IPS-20b (cell line): ENCODE results near the gene RPS28.
"Not testable (repeated sequence)": the region's sequence is repeated elsewhere in the genome, so short reads cannot be mapped to it uniquely, and the experiment has no call there.

Source experiments
- H3K27ac ChIP-seq: one replicate; pipeline ENCODE4 v1.5.1; 2013; ENCODE audit warnings: low read length
- H3K27me3 ChIP-seq: 2 replicates; pipeline ENCODE4 v1.6.1; 2013; ENCODE audit warnings: mild to moderate bottlenecking, low read length, inconsistent platforms; ENCODE audit not compliant: insufficient read depth
- H3K36me3 ChIP-seq: 2 replicates; pipeline ENCODE4 v1.6.1; 2013; ENCODE audit warnings: low read depth, mild to moderate bottlenecking, inconsistent platforms, low read length, moderate library complexity; ENCODE audit not compliant: insufficient read depth
- H3K4me1 ChIP-seq: 2 replicates; pipeline ENCODE4 v1.6.1; 2013; ENCODE audit warnings: mild to moderate bottlenecking, control low read depth, inconsistent platforms, low read length, moderate library complexity; ENCODE audit not compliant: insufficient read depth
- H3K4me3 ChIP-seq: 2 replicates; pipeline ENCODE4 v1.5.1; 2013; ENCODE audit warnings: mild to moderate bottlenecking, low read length, inconsistent platforms
- H3K9ac ChIP-seq: 2 replicates; pipeline ENCODE4 v1.6.1; 2013; ENCODE audit warnings: low read depth, mild to moderate bottlenecking, inconsistent platforms, low read length, moderate library complexity
- H3K9me3 ChIP-seq: 2 replicates; pipeline ENCODE4 v1.6.1; 2013; ENCODE audit warnings: mild to moderate bottlenecking, low read depth, low read length, inconsistent platforms; ENCODE audit not compliant: insufficient read depth

The RPS28 gene

DNA sequence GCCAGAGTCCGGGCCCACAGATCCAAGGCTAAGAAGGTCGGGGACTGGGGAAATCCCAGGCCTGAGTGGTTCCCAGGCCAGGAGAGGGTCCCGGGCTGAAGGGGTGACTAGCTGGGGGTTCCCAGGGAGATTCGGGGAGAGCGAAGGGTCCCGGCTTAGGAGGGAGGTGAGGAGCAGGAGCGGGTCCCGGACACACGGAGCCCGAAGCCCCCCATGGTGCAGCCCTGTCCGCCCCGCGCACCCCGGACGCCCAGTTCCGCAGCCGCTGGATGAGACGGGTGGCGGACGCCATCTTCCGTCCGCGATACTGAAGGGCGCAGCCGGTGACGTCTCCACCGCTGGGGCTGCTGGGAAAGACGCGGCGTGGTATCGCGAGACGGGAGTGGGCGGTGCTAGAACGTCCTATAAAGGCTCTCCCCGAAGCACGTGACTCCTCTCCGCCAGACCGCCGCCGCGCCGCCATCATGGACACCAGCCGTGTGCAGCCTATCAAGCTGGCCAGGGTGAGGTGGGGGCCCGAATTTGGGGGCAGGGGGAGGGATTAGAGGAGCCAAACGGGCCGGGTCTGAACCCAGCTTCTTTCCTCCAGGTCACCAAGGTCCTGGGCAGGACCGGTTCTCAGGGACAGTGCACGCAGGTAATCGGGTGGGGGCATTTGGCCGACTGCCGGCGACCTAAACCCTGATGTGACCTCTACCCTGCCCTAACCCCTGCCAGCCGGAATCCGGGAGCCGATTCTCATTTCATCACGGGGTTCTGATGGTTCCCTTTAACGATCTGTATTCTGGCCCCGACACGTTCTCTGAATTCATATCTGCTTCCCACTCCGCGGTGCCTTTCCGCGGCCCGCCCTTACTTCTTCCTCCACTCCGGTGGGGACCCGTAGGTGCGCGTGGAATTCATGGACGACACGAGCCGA is at the start of gene RPS28, which contains the start of gene NDUFA7:
TSS of gene RPS28 (plus strand) at position 430 of the 919 bp plus-strand sequence. CDS start at position 465, 35 bp downstream.
TSS of gene NDUFA7 (minus strand) at position 309 of the 919 bp plus-strand sequence. CDS start at position 292, 17 bp downstream.
- Histone ChIP-seq H3K9ac (peak within 1 kb of the TSS; percentile 98), H3K4me3 (peak within 1 kb of the TSS; percentile 93), H3K4me1 (peaks cover 13% of the 10 kb centered on the region; the same call in 1 of the 2 replicates), H3K36me3 (peaks cover 32% of the 10 kb centered on the region), H3K27me3 (no peaks in the 10 kb centered on the region), H3K27ac (peak within 1 kb of the TSS; percentile 90), H3K9me3 (no peaks in the 10 kb centered on the region)

DNA sequence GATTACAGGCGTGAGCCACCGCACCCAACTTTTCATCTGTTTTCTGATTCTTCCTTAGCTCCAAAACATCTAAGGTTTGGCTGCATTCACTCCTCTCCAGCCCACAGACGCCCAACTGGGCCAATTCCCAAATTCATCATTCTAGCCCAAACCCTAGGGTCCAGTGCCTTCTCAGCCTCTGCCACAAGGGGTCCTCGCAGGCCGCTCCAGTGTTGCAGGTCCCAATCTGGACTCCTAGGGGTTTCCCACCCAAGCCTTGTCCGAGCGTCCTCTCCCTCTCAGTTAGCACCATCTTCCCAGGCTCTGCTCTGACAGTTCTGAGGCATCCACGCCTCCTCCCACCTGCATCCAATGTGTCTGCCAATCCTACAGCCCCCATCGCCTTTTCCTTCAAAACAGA is 44.8 kb upstream of the RPS28 start:
- H3K36me3 ChIP-seq, H3K9me3 ChIP-seq, H3K9ac ChIP-seq, H3K27me3 ChIP-seq, H3K27ac ChIP-seq, H3K4me1 ChIP-seq, H3K4me3 ChIP-seq: not testable (repeated sequence)

DNA sequence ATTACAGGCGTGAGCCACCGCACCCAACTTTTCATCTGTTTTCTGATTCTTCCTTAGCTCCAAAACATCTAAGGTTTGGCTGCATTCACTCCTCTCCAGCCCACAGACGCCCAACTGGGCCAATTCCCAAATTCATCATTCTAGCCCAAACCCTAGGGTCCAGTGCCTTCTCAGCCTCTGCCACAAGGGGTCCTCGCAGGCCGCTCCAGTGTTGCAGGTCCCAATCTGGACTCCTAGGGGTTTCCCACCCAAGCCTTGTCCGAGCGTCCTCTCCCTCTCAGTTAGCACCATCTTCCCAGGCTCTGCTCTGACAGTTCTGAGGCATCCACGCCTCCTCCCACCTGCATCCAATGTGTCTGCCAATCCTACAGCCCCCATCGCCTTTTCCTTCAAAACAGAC is 30.0 kb upstream of the RPS28 start:
- not testable (repeated sequence) for H3K27me3 ChIP-seq, H3K4me1 ChIP-seq, H3K27ac ChIP-seq, H3K9me3 ChIP-seq, H3K4me3 ChIP-seq, H3K36me3 ChIP-seq, H3K9ac ChIP-seq

DNA sequence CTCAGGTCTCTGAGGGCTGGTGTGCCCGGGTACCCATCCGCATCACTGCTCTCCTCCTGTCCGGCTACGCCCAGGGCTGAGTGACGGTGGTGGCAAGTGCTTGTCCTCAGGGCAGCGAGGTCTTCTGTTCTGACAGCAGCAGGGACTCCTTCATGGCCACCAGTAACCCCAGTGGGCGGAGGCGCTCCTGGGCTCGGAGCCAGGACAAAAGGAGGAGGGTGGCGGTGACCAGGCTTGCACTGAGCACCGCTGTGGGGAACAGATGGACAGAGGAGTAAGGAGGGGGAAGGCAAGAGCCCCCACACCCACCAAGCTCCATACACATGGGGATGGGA is 19.0 kb upstream of the RPS28 start:
- Histone ChIP-seq H3K4me1 (no peaks in the 10 kb centered on the region), H3K9me3 (no peaks in the 10 kb centered on the region), H3K36me3 (peaks cover 12% of the 10 kb centered on the region; the same call in 1 of the 2 replicates), H3K9ac (no peak overlapping the region), H3K27ac (no peak overlapping the region), H3K4me3 (no peak overlapping the region), H3K27me3 (no peaks in the 10 kb centered on the region)

DNA sequence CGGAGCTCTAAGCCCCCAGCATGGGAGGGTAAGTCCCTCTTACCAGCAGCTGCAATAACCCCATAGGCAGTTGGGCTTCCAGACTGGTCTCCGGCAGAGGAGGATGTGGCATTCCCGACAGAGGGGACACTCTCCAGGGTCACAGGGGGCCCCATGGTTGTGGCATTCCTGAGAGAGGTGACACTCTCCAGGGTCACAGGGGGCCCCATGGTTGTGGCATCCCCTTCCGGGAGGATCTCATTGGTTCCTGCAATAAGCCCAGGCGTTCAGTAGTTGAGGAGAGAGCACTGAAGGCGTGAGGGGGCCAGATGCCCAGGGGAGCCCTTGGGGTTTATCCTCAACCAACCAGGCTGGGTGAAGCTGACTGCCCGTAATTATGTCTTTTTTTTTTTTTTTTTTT is 18.6 kb upstream of the RPS28 start:
- no peak overlapping the region for H3K9ac ChIP-seq
- H3K4me3 ChIP-seq, result no peak overlapping the region
- H3K9me3 ChIP-seq, result no peaks in the 10 kb centered on the region
- H3K27me3 ChIP-seq, result no peaks in the 10 kb centered on the region
- peaks cover 12% of the 10 kb centered on the region; the same call in 1 of the 2 replicates for H3K36me3 ChIP-seq
- H3K27ac ChIP-seq, result no peak overlapping the region
- no peaks in the 10 kb centered on the region for H3K4me1 ChIP-seq

DNA sequence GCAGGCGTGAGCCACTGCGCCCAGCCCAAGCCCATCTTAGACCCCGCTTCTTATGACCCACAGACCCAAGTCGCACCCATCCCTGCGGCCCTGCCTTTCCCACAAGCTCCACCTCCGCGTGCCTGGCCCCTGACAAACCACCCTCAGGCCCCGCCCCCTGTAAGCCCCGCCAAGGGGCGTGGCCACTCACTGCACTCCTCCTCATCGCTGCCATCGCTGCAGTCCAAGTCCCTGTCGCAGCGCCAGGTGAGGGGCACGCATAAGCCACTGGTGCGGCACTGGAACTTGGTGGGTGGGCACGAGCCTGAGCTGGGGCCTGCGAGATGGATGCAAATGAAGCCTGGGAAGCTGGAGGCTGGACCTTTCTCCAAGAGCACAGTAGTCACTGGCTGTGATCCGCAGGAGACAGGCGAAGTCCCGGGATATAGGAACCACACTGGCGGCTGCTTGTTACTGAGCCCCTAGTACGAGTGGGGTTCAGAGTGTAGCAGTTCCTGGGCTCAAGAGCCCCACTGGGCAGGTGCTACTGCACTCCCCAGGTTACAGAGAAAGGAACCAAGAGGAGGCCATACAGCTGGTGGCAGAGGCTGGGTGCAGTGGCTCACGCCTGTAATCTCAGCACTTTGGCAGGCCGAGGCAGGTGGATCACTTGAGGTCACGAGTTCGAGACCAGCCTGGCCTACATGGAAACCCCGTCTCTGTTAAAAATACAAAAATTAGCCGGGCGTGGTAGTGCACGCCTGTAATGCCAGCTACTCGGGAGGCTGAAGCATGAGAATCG is 16.3 kb upstream of the RPS28 start:
- H3K27me3 ChIP-seq, result no peaks in the 10 kb centered on the region
- no peak overlapping the region for H3K4me3 ChIP-seq
- H3K36me3 ChIP-seq, result peaks cover 20% of the 10 kb centered on the region
- H3K9ac ChIP-seq, result no peak overlapping the region
- H3K4me1 ChIP-seq, result no peaks in the 10 kb centered on the region
- no peak overlapping the region for H3K27ac ChIP-seq
- no peaks in the 10 kb centered on the region for H3K9me3 ChIP-seq

DNA sequence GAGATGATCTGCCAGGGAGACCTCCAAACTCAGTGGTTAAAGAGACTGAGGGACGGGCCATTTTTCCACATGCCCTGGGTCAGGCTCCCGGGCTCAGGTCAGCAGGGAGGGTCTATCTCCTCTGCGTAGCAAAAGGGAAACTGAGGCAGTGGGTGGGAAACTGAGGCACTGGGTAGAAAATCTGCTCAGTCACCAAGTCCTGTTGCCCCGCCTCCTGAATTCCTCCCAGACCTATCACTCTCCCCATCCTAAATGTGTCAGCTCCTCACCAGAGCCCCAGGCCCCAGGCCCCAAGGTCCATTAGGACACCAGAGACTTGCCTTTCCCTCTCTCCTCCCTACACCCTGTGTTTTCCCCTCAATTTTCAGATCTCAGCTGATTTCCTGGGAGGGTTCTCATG is 15.5 kb upstream of the RPS28 start:
- Histone ChIP-seq H3K4me1 (no peaks in the 10 kb centered on the region), H3K4me3 (no peak overlapping the region), H3K27ac (no peak overlapping the region), H3K9me3 (no peaks in the 10 kb centered on the region), H3K27me3 (no peaks in the 10 kb centered on the region), H3K9ac (no peak overlapping the region), H3K36me3 (peaks cover 26% of the 10 kb centered on the region)

DNA sequence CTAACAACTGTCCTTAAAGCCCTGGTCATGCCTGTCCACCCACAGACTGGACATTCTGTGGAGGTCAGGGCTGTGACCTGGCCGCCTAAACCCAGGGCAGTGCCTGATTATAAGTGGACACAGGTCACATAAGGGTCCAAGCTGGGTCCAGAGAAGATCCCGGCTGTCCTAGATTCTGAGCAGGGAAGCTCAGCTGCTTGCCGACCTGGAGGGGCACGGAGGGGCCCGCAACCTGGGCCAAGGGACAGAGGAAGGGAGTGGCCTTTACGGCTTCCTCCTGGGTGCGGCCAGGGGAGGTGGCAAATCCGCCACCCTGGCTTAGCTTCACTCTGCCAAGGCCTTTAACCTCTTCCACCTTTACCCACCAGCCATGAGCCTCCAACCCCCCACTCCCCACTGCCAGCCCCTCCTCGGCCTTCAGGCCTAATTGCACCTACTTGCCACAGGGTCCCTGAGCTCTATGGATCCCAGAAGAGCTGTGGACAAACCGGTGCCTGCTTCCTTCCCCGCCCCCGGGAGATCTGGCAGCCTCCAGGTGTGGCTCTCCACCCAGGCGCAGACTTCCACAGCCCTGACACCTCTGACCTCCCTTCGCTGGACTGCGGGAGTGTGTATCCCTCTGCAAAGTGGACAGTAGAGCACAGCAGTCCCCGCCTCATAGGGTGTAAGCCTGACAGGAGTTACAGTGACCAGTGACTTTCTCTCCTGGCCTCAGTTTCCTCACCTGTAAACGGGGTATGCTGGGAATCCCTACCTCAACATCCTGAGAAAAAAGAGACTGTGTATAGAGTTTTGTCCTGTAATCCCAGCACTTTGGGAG is 14.9 kb upstream of the RPS28 start:
- H3K4me3 ChIP-seq, result peak overlapping the region; percentile 92; the same call in 1 of the 2 replicates
- H3K36me3 ChIP-seq, result peaks cover 32% of the 10 kb centered on the region
- no peaks in the 10 kb centered on the region for H3K4me1 ChIP-seq
- no peaks in the 10 kb centered on the region for H3K9me3 ChIP-seq
- no peaks in the 10 kb centered on the region for H3K27me3 ChIP-seq
- peak overlapping the region; percentile 91; the same call in 1 of the 2 replicates for H3K9ac ChIP-seq
- no peak overlapping the region for H3K27ac ChIP-seq

DNA sequence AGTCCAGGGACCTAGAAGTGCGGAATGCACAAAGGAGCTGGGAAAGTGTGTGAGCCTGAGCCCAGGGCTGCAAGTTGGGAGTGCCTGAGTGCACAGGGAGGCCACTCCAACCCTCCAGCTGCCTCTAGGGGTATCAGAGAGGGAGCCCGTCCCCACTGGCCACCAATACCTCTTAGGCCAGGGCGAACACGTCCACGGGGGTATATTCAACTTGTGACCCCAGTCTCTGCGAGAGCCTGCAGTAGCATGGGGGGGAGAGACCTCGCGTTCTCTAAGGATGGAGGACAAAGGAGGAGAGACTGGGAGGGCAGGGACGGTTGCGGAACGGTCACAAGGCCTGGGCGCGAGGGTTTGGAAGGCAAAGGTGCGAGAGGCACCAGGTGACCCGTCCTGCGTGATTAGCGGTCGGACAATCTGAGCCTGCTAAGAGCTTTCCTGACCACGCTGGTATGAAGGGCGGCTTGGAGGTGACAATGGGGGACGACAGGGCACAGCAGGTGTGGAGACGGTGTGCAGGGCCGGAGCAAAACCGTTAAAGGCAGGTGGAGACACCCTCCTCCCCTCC is 13.8 kb upstream of the RPS28 start:
- Histone ChIP-seq H3K4me3 (peak overlapping the region; percentile 92), H3K9me3 (no peaks in the 10 kb centered on the region), H3K36me3 (peaks cover 31% of the 10 kb centered on the region), H3K9ac (peak overlapping the region; percentile 91), H3K27ac (no peak overlapping the region), H3K4me1 (no peaks in the 10 kb centered on the region), H3K27me3 (no peaks in the 10 kb centered on the region)

DNA sequence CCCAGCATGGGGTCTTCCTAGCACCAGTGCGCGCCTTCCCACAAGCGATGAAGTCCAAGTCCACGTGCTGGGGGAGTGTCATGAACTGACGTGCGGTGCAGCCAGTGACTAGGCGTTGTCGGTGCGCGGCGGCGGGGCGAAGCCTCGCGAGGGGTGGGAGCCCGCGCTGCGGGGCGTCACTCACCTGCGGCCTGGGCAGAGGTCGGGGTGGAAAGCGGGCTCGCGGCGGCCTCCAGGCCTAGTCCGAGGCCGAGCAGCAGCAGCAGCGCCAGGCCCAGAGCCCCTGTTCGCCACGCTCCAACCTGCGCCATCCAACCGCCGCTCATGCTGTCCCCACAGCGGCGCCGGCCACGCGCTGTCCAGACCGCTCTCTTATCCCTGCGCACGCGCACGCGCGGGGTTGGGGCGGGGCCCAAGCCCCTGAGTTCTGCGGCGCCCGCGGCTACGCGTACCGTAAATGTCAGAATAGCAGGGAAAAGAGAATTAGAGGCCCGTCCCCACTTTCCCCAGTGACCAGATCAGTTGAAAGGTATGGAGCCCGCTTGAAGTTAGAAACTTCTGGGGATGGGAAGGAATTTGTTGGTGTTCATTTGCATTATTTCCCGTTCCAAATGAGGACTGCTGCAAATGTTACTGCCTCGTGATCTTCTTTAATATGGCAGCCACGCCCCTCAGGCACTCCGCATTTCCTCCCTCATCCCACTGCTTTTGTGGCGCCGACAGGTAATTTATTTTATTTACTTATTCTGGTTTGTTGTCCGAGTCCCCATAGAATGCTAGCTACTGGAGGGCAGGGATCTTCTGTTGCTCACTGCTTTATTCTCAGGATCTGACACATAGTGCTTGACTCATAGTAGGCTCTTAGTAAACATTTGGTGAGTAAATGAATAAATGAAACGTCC is 13.1 kb upstream of the RPS28 start, which contains the start of gene CD320:
TSS of gene CD320 (minus strand) at position 394 of the 902 bp plus-strand sequence. CDS start at position 326, 68 bp downstream.
- H3K9me3 ChIP-seq, result no peaks in the 10 kb centered on the region
- H3K27me3 ChIP-seq, result no peaks in the 10 kb centered on the region
- peaks cover 30% of the 10 kb centered on the region for H3K36me3 ChIP-seq
- H3K27ac ChIP-seq, result no peak within 1 kb of the TSS
- H3K4me1 ChIP-seq, result no peaks in the 10 kb centered on the region
- H3K4me3 ChIP-seq, result peak within 1 kb of the TSS; percentile 92
- H3K9ac ChIP-seq, result peak within 1 kb of the TSS; percentile 91
